Left hindlimb (tissue), 1 donor: ENCODE measurements around the gene THSD7B.
"Not testable (repeated sequence)": the region's sequence is repeated elsewhere in the genome, so short reads cannot be mapped to it uniquely, and the experiment has no call there.

Experiments used
- DNase-seq: peaks from one replicate; pipeline ENCODE4 v3.0.0-alpha.2; 2018

Gene THSD7B

DNA sequence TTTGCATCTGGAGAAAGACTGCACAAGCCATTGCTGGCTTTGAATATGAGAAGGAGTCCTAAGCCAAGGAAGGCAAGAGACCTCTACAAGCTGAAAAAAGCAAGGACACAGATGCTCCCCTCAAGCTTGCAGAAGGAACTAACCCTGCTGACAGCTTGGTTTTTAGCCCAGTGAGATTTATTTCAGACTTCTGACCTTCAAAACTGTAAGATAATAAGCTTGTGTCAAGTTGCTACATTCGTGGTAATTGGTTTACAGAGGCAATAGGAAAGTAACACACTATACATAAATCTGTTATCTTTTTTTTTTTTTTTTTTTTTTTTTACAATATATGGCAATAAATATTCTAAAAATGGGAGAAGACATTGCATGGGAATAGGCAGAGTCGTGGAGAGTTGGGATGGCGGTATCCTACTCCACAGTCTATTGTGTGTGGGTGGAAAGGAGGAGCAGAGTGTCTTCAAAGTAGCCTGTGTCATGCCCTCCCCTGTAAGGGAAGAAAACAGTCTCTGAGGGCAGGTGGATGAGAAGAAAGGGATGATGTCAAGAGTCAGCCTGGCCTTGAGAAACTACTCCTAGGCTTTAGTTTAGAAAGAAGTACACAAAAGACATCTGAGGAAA, 196.9 kb downstream of the THSD7B start:
- DNase-seq = no peak

GRCh38 chr2:136966485-136966884, 201.1 kb downstream of the THSD7B start:
- no peak for DNase-seq

- DNase-seq = no peak
Observed at GRCh38 chr2:136980303-136980702, 215.0 kb downstream of the THSD7B start.

DNA sequence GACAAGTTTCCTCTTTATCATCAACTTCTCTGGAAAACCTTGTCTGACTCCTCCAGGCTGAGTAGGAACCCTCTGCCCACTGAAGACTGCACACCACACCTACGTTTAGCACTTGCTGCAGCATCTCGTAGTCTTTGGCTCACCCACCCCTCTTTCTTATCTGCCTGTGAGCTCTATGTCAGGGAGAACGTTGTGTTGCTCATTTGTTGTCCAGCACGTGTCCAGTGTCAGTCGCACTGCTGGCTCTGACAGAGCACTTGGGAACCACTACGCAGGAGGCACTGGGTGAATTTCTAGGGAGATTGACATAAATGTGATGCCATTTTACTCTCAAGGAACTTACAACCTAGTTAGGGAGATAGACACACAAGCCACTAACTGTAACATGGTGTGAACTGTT, 216.3 kb downstream of the THSD7B start:
- not testable (repeated sequence) for DNase-seq

DNA sequence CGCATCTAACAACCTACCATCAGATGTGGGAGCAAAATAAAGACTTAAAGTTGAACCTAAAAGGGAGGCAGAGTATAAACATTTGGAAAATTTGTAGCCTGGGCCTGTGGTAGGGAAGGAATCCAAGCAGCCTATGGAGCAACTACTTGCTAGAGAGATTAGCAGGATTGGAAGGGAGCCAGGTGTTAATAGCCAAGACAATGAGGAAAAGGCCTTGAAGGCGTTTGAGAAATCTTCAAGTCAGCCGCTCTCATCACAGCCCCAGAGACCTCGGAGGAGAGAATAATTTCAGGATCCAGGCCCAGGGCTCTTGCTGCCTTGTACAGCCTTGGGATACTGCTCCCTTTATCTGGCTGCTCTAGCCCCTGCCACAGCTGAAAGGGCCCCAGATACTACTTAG, 219.7 kb downstream of the THSD7B start:
- no peak for DNase-seq

GRCh38 chr2:136986605-136987221, 221.4 kb downstream of the THSD7B start:
- no peak for DNase-seq

DNA sequence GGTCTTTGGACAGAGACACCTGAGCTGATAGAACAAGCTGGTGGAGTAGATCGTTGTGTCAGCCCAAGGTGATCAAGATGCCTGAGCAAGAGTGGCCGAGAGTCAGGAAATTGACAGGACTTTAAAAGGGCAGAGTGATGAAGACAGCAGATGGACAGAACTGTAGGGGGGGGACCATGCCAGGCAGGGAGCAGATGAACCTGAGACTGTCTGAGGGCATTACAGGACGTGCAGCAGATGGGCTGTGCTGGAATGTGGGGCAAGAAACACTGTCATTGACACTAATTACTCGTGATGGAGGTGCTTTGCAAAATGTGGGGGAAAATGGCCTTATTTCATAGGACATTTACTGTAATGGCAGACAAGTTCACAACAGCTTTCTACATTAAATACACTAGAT, 225.0 kb downstream of the THSD7B start:
- DNase-seq = no peak

- DNase-seq = no peak
Observed at GRCh38 chr2:136994793-136995192, 229.4 kb downstream of the THSD7B start.

GRCh38 chr2:136997557-136997956, 232.2 kb downstream of the THSD7B start:
- DNase-seq = no peak

DNA sequence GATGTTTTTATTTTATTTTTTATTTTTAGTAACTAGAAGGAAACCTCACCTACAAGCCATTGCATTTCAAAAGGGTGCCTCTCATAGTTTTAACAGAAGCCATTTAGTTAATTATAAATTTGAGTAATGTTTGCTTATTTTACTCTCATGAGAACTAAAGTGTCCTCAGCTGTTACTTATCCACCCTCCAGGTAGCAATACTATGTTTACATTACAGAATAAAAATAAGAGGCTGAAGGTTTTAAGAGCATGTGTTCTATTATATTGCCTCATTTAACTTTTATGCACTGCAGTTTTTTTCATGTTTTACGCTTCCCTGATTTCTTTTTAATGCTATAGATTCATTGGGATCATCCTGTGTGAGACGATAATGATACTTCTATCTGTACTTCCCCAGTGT, 235.5 kb downstream of the THSD7B start:
- DNase-seq = no peak

- no peak for DNase-seq
Observed at GRCh38 chr2:137002896-137003295, 237.6 kb downstream of the THSD7B start.

GRCh38 chr2:137005210-137005609, 239.9 kb downstream of the THSD7B start:
- no peak for DNase-seq

DNA sequence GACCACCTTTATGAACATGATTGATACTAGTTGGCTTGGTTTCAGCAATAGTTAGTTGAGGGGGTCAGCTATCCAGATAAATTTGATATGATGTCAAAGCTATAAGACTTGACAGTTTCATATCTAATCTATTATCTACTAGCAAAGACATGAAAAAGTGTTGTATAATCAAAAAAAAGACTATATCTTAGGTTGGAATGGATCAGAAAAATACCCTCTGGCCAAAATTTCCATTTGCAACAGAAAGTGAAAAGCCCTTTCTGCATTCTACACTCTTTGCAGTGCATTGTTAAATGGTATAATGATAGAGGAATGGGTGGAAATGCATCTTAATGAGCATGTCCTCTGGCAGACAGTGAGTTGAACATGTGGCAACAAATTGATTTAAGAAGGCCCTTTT, 242.6 kb downstream of the THSD7B start:
- no peak for DNase-seq

GRCh38 chr2:137009953-137010352, 244.6 kb downstream of the THSD7B start:
- DNase-seq = no peak

- DNase-seq = no peak
Observed at GRCh38 chr2:137020452-137021196, 255.3 kb downstream of the THSD7B start.

GRCh38 chr2:137021763-137022162, 256.4 kb downstream of the THSD7B start:
- DNase-seq = no peak

- no peak for DNase-seq
Observed at GRCh38 chr2:137023205-137023604, 257.9 kb downstream of the THSD7B start.

GRCh38 chr2:137031731-137032130, 266.4 kb downstream of the THSD7B start:
- DNase-seq = no peak

GRCh38 chr2:137036619-137037018, 271.3 kb downstream of the THSD7B start:
- DNase-seq = no peak

DNA sequence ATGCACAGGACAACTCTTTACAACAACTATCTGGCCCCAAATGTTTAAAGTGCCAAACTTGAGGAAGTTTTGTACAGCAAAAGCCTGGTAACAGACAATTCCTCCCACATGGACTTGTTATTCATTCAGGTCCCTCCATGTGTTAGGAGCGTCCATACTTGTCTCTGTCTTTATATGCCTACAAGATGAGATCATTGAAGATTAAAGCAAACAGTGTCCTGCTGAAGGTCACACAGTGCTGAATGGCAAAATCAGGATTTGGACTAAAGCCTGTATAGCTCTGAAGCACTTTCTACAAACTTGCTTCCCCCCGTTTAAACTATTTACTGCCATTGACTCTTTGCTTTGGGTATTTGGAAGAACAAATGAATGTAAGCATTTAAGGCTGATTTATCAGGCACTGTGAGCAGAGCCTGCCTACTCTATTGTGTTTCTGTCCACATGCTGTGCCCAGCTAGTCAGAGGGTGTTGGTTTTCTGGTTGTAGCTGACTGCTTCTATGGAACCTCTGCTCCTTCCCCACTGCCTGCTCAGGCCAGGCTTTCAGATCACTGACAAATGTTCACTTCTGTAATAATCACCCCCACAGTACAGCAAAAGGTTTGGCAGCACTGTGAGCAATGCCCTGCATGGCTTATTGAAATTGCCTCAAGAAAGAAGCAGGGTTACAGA, 274.3 kb downstream of the THSD7B start:
- DNase-seq = no peak

GRCh38 chr2:137047369-137047768, 282.0 kb downstream of the THSD7B start:
- no peak for DNase-seq

- DNase-seq = no peak
Observed at GRCh38 chr2:137048455-137048854, 283.1 kb downstream of the THSD7B start.

DNA sequence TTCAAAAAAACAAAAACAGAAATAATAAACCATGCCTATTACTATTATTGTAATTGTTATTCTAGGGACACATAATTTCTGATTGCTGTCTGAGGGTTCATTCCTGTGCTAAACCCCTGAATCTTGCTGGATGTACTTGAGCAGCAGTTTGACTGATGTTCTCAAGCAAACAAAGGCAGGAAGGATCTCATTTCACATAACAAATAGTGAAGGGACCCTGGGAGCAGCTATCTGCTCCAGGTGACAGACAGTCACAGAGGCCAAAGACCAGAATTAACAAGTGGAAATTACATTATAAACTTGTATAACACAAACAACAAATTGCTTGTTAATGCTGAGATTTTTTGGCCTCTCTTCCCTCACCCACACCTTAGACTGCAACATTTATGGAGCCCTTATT, 284.2 kb downstream of the THSD7B start:
- DNase-seq = no peak

GRCh38 chr2:137050949-137051348, 285.6 kb downstream of the THSD7B start:
- DNase-seq = no peak
